Ascending aorta (tissue), 2 donors: ENCODE data around the gene PPM1M. TPM values are rescaled to one million over a fixed set of nuclear protein-coding genes. Genes with fewer than 3 reads are reported as not detected.

Source experiments
- DNase-seq, 2 donors: peaks; one replicate each; pipeline ENCODE4 v3.0.0-alpha.2; 2019; ENCODE audit warnings: low spot score in 2 of 2
- H3K27ac ChIP-seq, 2 donors: fragments of 200-600 bp; sonication (generic); one replicate each; pipeline ENCODE4 v1.5.1; 2016 to 2017; ENCODE audit warnings: mild to moderate bottlenecking in 1 of 2
- H3K27me3 ChIP-seq: fragments of 200-600 bp; sonication (generic); one replicate; pipeline ENCODE4 v1.5.1; 2017
- H3K36me3 ChIP-seq, 2 donors: fragments of 200-600 bp; sonication (generic); one replicate each; pipeline ENCODE4 v1.5.1; 2016
- H3K4me1 ChIP-seq, 2 donors: fragments of 200-600 bp; sonication (generic); one replicate each; pipeline ENCODE4 v1.5.1; 2016 to 2017; ENCODE audit warnings: mild to moderate bottlenecking in 1 of 2
- H3K4me3 ChIP-seq, 2 donors: fragments of 200-600 bp; sonication (generic); one replicate each; pipeline ENCODE4 v1.5.1; 2016 to 2017; ENCODE audit warnings: mild to moderate bottlenecking in 1 of 2
- H3K9me3 ChIP-seq, 2 donors: fragments of 200-600 bp; sonication (generic); one replicate each; pipeline ENCODE4 v1.5.1; 2016
- CTCF ChIP-seq, 3 experiments: fragments of 200-600 bp in 2 of 3; fragments of 450-650 bp in 1 of 3; sonication (generic) in 2 of 3; IDR thresholded peaks; one replicate each; pipeline ENCODE4 v1.5.1; 2016 to 2019; ENCODE audit warnings: antibody characterized with exemption in 3 of 3, mild to moderate bottlenecking in 1 of 3, moderate library complexity in 1 of 3
- intact Hi-C: fragments of 100-400 bp; cut with DNase I; formaldehyde crosslinking; loops from one replicate; pipeline ENCODE4 v1.15.1; 2023
- total RNA-seq: library from RNA; depleted of rRNA; stranded (reverse); fragments of >200 nt; gene quantifications from one replicate; pipeline ENCODE4 v1.1.0, GENCODE V29; 2016

PPM1M gene
- total RNA-seq, 1 donor from 2014 or later = 20.3 TPM

GRCh38 chr3:52229656-52230055 is 15.9 kb upstream of the PPM1M start:
- no peak for DNase-seq
- intact Hi-C loops = loop anchor here (10.0 kb wide), 1 partner anchor 175 kb away; no protein-coding TSS in a partner anchor
- Histone ChIP-seq H3K27me3 (no peaks in the 10 kb centered on the region), H3K27ac (no peak overlapping the region), H3K36me3 (peaks cover 34 to 56% of the 10 kb centered on the region in 2 donors), H3K4me3 (no peak overlapping the region), H3K4me1 (peaks cover 0 to under 1% of the 10 kb centered on the region in 2 donors), H3K9me3 (no peaks in the 10 kb centered on the region)
- TF ChIP-seq CTCF (IDR thresholded peaks at IDR 0.05) = no peak

GRCh38 chr3:52230461-52230860 is 15.1 kb upstream of the PPM1M start:
- H3K4me1 ChIP-seq = peaks cover 0 to 2% of the 10 kb centered on the region in 2 donors
- H3K27me3 ChIP-seq = no peaks in the 10 kb centered on the region
- intact Hi-C loops = loop anchor here (10.0 kb wide), 1 partner anchor 174 kb away; no protein-coding TSS in a partner anchor
- no peak for DNase-seq
- H3K36me3 ChIP-seq = peaks cover 34 to 61% of the 10 kb centered on the region in 2 donors
- no peak overlapping the region for H3K27ac ChIP-seq
- no peak overlapping the region for H3K4me3 ChIP-seq
- no peak for TF ChIP-seq CTCF (IDR thresholded peaks at IDR 0.05)
- no peaks in the 10 kb centered on the region for H3K9me3 ChIP-seq

- H3K27ac ChIP-seq = no peak overlapping the region
- no peaks in the 10 kb centered on the region for H3K27me3 ChIP-seq
- H3K4me1 ChIP-seq = peaks cover 0 to 5% of the 10 kb centered on the region in 2 donors
- intact Hi-C loops = loop anchor here (10.0 kb wide), 1 partner anchor 174 kb away; no protein-coding TSS in a partner anchor
- no peak for TF ChIP-seq CTCF (IDR thresholded peaks at IDR 0.05)
- H3K36me3 ChIP-seq = peaks cover 34 to 61% of the 10 kb centered on the region in 2 donors
- no peaks in the 10 kb centered on the region for H3K9me3 ChIP-seq
- DNase-seq = no peak
- no peak overlapping the region for H3K4me3 ChIP-seq
Observed at GRCh38 chr3:52230889-52231499, 14.6 kb upstream of the PPM1M start.

GRCh38 chr3:52231502-52232278 is 13.9 kb upstream of the PPM1M start:
- Histone ChIP-seq H3K27me3 (no peaks in the 10 kb centered on the region), H3K9me3 (no peaks in the 10 kb centered on the region), H3K4me1 (peaks cover 0 to 8% of the 10 kb centered on the region in 2 donors), H3K36me3 (peaks cover 34 to 61% of the 10 kb centered on the region in 2 donors), H3K4me3 (no peak overlapping the region), H3K27ac (no peak overlapping the region)
- peak; percentile 75 to 83 (median 80) for TF ChIP-seq CTCF (IDR thresholded peaks at IDR 0.05)
- intact Hi-C loops = loop anchor here (10.0 kb wide), 1 partner anchor 173 kb away; no protein-coding TSS in a partner anchor
- DNase-seq = peak in 1 of 2 donors; percentile 78

GRCh38 chr3:52232279-52233107 is 13.1 kb upstream of the PPM1M start:
- intact Hi-C loops = loop anchor here (10.0 kb wide), 1 partner anchor 172 kb away; no protein-coding TSS in a partner anchor
- no peak overlapping the region for H3K27ac ChIP-seq

More at GRCh38 chr3:52232279-52233107, 13.1 kb upstream of the PPM1M start:
- DNase-seq = no peak
- Histone ChIP-seq H3K36me3 (peaks cover 34 to 60% of the 10 kb centered on the region in 2 donors), H3K4me1 (peaks cover 5 to 16% of the 10 kb centered on the region in 2 donors), H3K9me3 (no peaks in the 10 kb centered on the region), H3K27me3 (no peaks in the 10 kb centered on the region), H3K4me3 (no peak overlapping the region)
- TF ChIP-seq CTCF (IDR thresholded peaks at IDR 0.05) = peak in 1 of 3 experiments; percentile 8
